ENCODE results near the gene OPRL1.

Gene OPRL1

DNA sequence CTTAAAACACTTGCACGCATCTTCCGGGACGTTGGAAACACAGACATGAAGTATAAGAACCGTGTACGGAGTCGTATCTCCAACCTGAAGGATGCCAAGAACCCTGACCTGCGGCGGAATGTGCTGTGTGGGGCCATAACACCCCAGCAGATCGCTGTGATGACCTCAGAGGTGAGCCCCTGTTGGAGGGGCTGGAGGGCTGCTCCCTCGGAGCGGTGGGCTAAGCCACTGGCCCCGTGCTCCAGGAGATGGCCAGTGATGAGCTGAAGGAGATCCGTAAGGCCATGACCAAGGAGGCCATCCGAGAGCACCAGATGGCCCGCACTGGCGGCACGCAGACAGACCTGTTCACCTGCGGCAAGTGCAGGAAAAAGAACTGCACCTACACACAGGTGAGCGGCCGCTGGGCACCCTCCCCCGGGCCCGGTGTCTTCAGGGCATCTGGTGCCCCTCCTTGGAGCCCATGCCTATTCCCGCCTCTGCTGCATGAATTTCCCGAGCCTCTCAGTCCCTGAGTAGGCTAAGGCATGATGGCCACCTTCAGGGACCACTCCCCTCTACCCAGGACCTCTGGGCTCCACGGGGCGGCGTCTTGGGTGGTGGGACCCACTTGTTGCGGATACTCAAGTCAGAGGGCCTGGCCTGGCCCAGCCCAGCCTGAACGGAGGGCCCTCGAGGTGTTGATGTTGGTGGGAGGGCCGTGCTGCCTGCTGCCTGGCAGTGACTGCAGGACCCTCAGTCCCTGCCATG is 9.5 kb upstream of the OPRL1 start:
- FAIRE-seq (no peak), DNase-seq (ENCODE audit: insufficient read length, low spot score) (no peak)
- TF ChIP-seq, protein P1, sequence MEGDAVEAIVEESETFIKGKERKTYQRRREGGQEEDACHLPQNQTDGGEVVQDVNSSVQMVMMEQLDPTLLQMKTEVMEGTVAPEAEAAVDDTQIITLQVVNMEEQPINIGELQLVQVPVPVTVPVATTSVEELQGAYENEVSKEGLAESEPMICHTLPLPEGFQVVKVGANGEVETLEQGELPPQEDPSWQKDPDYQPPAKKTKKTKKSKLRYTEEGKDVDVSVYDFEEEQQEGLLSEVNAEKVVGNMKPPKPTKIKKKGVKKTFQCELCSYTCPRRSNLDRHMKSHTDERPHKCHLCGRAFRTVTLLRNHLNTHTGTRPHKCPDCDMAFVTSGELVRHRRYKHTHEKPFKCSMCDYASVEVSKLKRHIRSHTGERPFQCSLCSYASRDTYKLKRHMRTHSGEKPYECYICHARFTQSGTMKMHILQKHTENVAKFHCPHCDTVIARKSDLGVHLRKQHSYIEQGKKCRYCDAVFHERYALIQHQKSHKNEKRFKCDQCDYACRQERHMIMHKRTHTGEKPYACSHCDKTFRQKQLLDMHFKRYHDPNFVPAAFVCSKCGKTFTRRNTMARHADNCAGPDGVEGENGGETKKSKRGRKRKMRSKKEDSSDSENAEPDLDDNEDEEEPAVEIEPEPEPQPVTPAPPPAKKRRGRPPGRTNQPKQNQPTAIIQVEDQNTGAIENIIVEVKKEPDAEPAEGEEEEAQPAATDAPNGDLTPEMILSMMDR (IDR thresholded peaks at IDR 0.05; ENCODE audit: insufficient read depth, missing control alignments), result no peak

DNA sequence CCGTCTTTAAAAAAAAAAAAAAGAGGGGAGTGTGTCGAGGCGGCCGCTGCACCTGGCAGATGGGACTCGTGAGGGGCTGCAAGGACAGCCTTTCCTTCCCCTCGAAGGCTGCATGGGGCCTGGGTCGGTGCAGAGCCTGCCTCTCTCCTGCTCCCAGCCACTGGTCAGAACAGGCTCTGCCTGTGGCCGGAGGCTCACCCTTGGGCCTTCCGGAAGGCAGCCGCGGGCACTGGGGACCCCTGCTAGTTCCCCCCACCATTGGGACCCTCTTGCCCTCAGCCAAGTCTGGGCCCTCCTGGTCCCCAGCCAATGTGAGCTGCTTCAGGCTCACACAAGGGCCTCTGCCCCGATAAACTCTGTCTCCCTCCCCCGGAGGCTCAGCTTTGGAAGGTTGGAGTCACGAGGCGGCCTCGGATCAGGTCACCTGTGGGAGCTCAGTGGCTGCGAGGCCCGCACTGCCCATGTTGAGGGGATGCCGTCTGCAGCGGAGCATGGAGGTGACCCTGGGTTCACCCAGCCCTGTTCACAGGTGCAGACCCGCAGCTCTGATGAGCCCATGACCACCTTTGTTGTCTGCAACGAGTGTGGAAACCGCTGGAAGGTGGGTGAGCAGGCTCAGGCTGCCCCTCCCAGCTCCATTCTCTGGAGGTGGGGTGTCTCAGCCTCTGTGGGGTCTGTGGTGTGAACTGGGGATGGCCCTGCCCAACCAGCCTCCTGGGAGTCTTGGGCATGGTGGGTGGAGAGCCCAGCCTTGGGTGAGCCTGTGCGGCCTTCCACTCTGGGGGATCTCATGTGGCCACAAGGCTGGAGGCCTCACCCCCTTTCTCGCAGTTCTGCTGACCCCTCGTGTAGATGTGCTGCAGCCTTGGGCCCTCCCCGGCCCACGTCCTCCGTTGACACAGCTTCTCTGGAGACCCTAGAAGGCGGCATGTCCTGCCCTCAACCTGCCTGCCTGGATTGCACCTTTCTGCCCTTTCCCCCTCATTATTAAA is 8.2 kb upstream of the OPRL1 start:
- DNase-seq (ENCODE audit: insufficient read length, low spot score), result no peak
- FAIRE-seq, result no peak
- TF ChIP-seq, protein P1 (IDR thresholded peaks at IDR 0.05; ENCODE audit: insufficient read depth, missing control alignments), result no peak

DNA sequence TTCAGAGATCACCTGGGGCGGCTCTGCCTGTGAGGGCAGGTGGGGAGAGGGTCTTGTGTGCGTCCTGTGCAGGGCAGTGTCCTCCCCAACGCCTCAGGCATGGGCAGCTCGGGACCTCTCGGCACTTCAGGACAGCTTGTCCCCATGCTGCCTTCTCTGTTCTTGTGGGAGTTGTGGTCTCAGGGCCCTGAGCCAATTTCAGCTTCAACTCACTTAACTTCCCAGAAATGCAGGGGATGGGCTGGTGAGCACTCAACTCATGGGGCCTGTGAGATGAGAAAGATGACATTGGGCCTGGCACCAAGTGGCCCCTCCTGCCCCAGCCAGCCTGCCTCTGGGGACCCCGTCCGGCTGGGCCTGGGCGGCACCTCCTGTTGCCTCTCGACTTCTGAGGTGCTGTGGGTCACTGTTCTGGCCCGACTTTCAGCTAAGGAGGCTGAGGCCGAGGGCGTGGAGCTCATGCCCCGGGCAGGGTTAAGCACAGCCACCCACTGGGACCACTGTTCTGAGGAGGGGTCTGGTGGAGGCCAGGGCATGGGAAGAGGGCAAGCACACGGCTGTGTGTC is 7.3 kb upstream of the OPRL1 start:
- FAIRE-seq (no peak), DNase-seq (ENCODE audit: insufficient read length, low spot score) (no peak)
- TF ChIP-seq, protein P1 (IDR thresholded peaks at IDR 0.05; ENCODE audit: insufficient read depth, missing control alignments), result no peak

DNA sequence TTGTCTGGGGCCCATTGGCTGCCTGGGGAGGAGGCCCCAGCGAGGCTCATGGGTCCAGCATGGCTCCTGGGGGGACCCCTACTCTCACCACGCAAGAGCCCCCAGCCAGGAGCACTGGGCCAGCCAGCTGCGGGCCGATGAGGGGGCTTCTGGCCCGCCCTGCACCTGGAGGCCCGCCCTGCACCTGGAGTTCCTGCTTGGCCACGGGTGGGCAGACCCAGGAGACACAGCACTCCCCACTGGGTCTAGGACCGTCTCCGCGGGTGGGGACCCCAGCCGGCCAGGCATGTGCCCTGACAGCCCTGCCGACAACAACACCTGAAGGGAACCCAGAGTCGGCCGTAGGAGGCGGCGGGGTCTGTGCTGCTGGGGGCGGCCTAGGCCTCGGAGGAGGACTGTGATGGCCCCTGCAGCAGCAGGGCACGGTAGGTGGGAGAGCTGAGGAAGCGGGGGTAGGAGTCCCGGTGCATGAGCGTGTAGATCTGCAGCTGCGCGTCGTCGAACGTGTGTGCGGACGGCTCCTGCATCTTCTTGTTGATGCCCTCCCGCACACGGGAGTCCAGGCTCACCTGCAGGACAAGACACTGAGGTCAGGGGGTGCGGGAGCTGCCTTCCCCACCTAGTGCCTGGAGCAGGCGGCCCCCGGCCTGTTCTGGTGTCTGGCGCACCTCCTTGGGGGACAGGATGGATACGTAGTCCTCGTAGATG is 6.3 kb upstream of the OPRL1 start:
- FAIRE-seq (no peak), DNase-seq (ENCODE audit: insufficient read length, low spot score) (no peak)
- TF ChIP-seq, protein P1 (IDR thresholded peaks at IDR 0.05; ENCODE audit: insufficient read depth, missing control alignments), result no peak

DNA sequence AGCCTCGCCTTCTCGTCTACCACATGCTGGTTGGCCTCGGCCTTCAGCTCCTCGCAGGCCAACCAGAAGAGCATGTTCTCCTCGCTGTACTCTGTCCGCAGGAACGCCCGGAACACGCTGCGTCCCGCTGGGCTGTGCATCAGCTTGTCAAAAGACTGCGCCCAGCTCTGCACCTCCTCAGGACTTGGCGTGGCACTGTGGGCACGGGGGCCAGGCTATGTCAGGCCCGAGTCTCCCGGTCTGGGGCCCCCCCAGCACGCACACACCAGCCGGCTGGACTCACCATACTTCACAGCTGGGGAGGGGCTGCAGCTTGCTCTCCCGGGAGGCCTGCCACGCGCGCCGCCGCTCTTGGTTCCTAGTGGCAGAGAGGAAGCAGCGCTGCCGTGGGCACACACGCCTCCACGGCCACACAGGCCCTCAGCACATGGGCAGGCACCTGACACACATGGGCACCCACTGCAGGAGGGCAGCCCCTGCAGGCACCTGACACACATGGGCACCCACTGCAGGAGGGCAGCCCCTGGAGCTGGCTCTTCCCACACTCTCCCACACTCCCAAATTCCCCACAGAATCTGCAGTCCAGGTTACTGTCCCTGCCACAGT is 5.6 kb upstream of the OPRL1 start:
- no peak for FAIRE-seq
- TF ChIP-seq, protein P1 (IDR thresholded peaks at IDR 0.05; ENCODE audit: insufficient read depth, missing control alignments), result no peak
- DNase-seq (ENCODE audit: insufficient read length, low spot score), result no peak

DNA sequence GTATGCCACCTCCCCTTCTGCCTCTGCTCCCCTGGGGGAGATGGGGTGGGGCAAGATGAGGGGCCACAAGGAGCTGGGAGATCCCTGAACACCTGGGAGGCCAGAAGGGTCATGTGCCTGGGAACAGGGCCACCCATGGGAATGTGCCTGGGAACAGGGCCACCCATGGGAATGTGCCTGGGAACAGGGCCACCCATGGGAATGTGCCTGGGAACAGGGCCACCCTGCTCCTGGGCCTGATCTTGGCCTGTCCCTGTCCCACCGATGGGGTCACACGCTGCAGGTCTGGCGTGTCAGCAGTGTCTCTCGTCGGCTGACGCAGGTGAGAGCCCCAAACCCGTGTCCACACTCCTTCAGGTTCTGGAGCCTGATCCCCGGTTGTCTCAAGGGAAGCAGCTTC is 4.9 kb upstream of the OPRL1 start:
- TF ChIP-seq, protein P1 (IDR thresholded peaks at IDR 0.05; ENCODE audit: insufficient read depth, missing control alignments), result no peak
- DNase-seq (ENCODE audit: insufficient read length, low spot score) (no peak), FAIRE-seq (no peak)
